Stimulated activated naive B cell treated with anti-CD40 and anti-IgM and Interleukin-4, amounts not matched to agents 10 μg/mL and 1 μg/mL and 100 μg/mL, for 72 hours (primary cell): ENCODE results near the gene HSF5.
"Not testable (repeated sequence)": the region's sequence is repeated elsewhere in the genome, so short reads cannot be mapped to it uniquely, and the experiment has no call there.

Source experiments
- ATAC-seq, 2 donors: fragments of 150-1000 bp; cut with Tn5 transposase; replicated peaks; 2 replicates each; pipeline ENCODE4 v1.10.0; 2021; ENCODE audit warnings: moderate library complexity in 1 of 2
- DNase-seq: peaks from one replicate; pipeline ENCODE4 v3.0.0; 2021
- H3K27ac Mint-ChIP-seq: one replicate; pipeline ENCODE4 v1.8.0; 2022; ENCODE audit warnings: mild to moderate bottlenecking, mixed read lengths
- H3K27me3 Mint-ChIP-seq, 2 donors: one replicate each; pipeline ENCODE4 v1.8.0; 2022; ENCODE audit warnings: mixed read lengths in 2 of 2
- H3K36me3 Mint-ChIP-seq, 2 donors: one replicate each; pipeline ENCODE4 v1.8.0; 2022; ENCODE audit warnings: mixed read lengths in 2 of 2, mild to moderate bottlenecking in 1 of 2
- H3K4me1 Mint-ChIP-seq, 2 donors: one replicate each; pipeline ENCODE4 v1.8.0; 2022; ENCODE audit warnings: mixed read lengths in 2 of 2, mild to moderate bottlenecking in 1 of 2
- H3K4me3 Mint-ChIP-seq, 2 donors: one replicate each; pipeline ENCODE4 v1.8.0; 2022; ENCODE audit warnings: mild to moderate bottlenecking in 2 of 2, mixed read lengths in 2 of 2, moderate library complexity in 1 of 2
- H3K9me3 Mint-ChIP-seq, 2 donors: one replicate each; pipeline ENCODE4 v1.8.0; 2022; ENCODE audit warnings: mixed read lengths in 2 of 2, mild to moderate bottlenecking in 1 of 2

HSF5 gene

GRCh38 chr17:58402679-58403078, 85.5 kb downstream of the HSF5 start:
- no peak overlapping the region for H3K27ac Mint-ChIP-seq
- no peak overlapping the region for H3K4me3 Mint-ChIP-seq
- DNase-seq (no peak), ATAC-seq (no peak)
- no peaks in the 10 kb centered on the region for H3K36me3 Mint-ChIP-seq
- no peaks in the 10 kb centered on the region for H3K9me3 Mint-ChIP-seq
- H3K27me3 Mint-ChIP-seq = no peaks in the 10 kb centered on the region
- no peaks in the 10 kb centered on the region for H3K4me1 Mint-ChIP-seq

GRCh38 chr17:58402047-58402446, 86.2 kb downstream of the HSF5 start:
- Mint-ChIP-seq H3K27me3 (no peaks in the 10 kb centered on the region), H3K36me3 (no peaks in the 10 kb centered on the region), H3K9me3 (no peaks in the 10 kb centered on the region), H3K4me1 (no peaks in the 10 kb centered on the region), H3K27ac (no peak overlapping the region), H3K4me3 (no peak overlapping the region)
- DNase-seq (no peak), ATAC-seq (no peak)

DNA sequence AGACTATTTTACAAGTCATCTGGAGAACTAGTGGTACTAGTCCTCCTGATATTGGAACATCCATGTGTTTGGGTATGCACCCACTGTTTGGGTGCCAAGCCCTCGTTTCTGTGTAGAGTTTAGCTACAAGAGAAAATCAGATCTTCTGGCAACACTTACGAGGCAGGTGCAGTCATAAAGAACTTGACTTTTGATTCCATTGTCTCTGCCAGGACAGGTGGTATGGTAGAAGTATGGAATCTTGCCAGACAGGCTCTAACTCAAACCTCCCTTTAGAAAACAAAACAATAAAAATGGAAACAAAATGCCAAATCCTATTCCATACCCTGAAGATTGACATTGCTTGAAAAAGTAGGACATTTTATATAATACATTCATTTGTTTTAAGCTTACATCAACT, 86.9 kb downstream of the HSF5 start:
- ATAC-seq (no peak), DNase-seq (no peak)
- no peaks in the 10 kb centered on the region for H3K4me1 Mint-ChIP-seq
- no peak overlapping the region for H3K4me3 Mint-ChIP-seq
- H3K9me3 Mint-ChIP-seq = no peaks in the 10 kb centered on the region
- H3K36me3 Mint-ChIP-seq = peaks cover 0 to under 1% of the 10 kb centered on the region in 2 donors
- no peaks in the 10 kb centered on the region for H3K27me3 Mint-ChIP-seq
- H3K27ac Mint-ChIP-seq = no peak overlapping the region

GRCh38 chr17:58400826-58401225, 87.4 kb downstream of the HSF5 start:
- Mint-ChIP-seq H3K4me1 (no peaks in the 10 kb centered on the region), H3K4me3 (no peak overlapping the region), H3K27ac (no peak overlapping the region), H3K27me3 (no peaks in the 10 kb centered on the region), H3K9me3 (no peaks in the 10 kb centered on the region), H3K36me3 (peaks cover 1 to 4% of the 10 kb centered on the region in 2 donors)
- ATAC-seq (no peak), DNase-seq (no peak)

GRCh38 chr17:58399974-58400373, 88.2 kb downstream of the HSF5 start:
- Mint-ChIP-seq H3K27me3 (no peaks in the 10 kb centered on the region), H3K27ac (no peak overlapping the region), H3K4me3 (no peak overlapping the region), H3K9me3 (no peaks in the 10 kb centered on the region), H3K36me3 (peaks cover 1 to 4% of the 10 kb centered on the region in 2 donors), H3K4me1 (no peaks in the 10 kb centered on the region)
- no peak for DNase-seq
- no peak for ATAC-seq

GRCh38 chr17:58398574-58399266, 89.5 kb downstream of the HSF5 start:
- H3K27me3 Mint-ChIP-seq = no peaks in the 10 kb centered on the region
- no peak overlapping the region for H3K4me3 Mint-ChIP-seq
- no peaks in the 10 kb centered on the region for H3K4me1 Mint-ChIP-seq
- H3K36me3 Mint-ChIP-seq = peaks cover 1 to 4% of the 10 kb centered on the region in 2 donors
- no peak overlapping the region for H3K27ac Mint-ChIP-seq
- ATAC-seq = no peak
- DNase-seq = no peak
- no peaks in the 10 kb centered on the region for H3K9me3 Mint-ChIP-seq

DNA sequence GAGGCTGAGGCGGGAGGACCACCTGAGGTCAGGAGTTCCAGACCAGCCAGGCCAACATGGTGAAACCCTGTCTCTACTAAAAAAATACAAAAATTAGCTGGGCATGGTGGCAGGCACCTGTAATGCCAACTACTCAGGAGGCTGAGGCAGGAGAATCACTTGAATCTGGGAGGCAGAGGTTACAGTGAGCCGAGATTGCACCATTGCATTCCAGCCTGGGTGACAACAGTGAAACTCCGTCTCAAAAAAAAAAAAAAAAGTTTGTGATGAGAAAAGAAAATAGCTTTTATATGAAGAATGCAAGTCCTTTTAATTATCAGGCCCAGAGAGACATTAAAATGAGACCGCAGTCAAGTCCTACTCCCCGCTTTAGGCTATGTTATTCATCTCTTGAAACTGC, 90.8 kb downstream of the HSF5 start:
- not testable (repeated sequence) for H3K4me3 Mint-ChIP-seq, H3K4me1 Mint-ChIP-seq, DNase-seq, H3K36me3 Mint-ChIP-seq, H3K27me3 Mint-ChIP-seq, H3K9me3 Mint-ChIP-seq, H3K27ac Mint-ChIP-seq, ATAC-seq

GRCh38 chr17:58396173-58396572, 92.0 kb downstream of the HSF5 start:
- Mint-ChIP-seq H3K36me3 (peaks cover 5 to 8% of the 10 kb centered on the region in 2 donors), H3K27ac (no peak overlapping the region), H3K4me3 (no peak overlapping the region), H3K4me1 (no peaks in the 10 kb centered on the region), H3K27me3 (no peaks in the 10 kb centered on the region), H3K9me3 (no peaks in the 10 kb centered on the region)
- DNase-seq = no peak
- ATAC-seq = no peak

- DNase-seq = no peak
Measured at GRCh38 chr17:58394534-58395223, 93.5 kb downstream of the HSF5 start.

GRCh38 chr17:58391302-58391984, 96.8 kb downstream of the HSF5 start:
- Mint-ChIP-seq H3K4me1 (no peaks in the 10 kb centered on the region), H3K27me3 (no peaks in the 10 kb centered on the region), H3K27ac (no peak overlapping the region), H3K9me3 (no peaks in the 10 kb centered on the region), H3K4me3 (no peak overlapping the region), H3K36me3 (peaks cover 9 to 10% of the 10 kb centered on the region in 2 donors)
- ATAC-seq (no peak), DNase-seq (no peak)

More at GRCh38 chr17:58394534-58395223, 93.5 kb downstream of the HSF5 start:
- no peak for ATAC-seq
- Mint-ChIP-seq H3K36me3 (peaks cover 5 to 8% of the 10 kb centered on the region in 2 donors), H3K4me3 (no peak overlapping the region), H3K27ac (no peak overlapping the region), H3K4me1 (no peaks in the 10 kb centered on the region), H3K9me3 (no peaks in the 10 kb centered on the region), H3K27me3 (no peaks in the 10 kb centered on the region)

GRCh38 chr17:58390884-58391283, 97.3 kb downstream of the HSF5 start:
- no peaks in the 10 kb centered on the region for H3K9me3 Mint-ChIP-seq
- H3K36me3 Mint-ChIP-seq = peaks cover 8% of the 10 kb centered on the region in 2 donors
- no peaks in the 10 kb centered on the region for H3K27me3 Mint-ChIP-seq
- DNase-seq (no peak), ATAC-seq (no peak)
- H3K4me1 Mint-ChIP-seq = no peaks in the 10 kb centered on the region
- no peak overlapping the region for H3K4me3 Mint-ChIP-seq
- no peak overlapping the region for H3K27ac Mint-ChIP-seq

GRCh38 chr17:58388302-58389190, 99.7 kb downstream of the HSF5 start:
- H3K4me3 Mint-ChIP-seq = no peak overlapping the region
- no peaks in the 10 kb centered on the region for H3K9me3 Mint-ChIP-seq
- H3K36me3 Mint-ChIP-seq = peaks cover 8% of the 10 kb centered on the region in 2 donors
- no peak overlapping the region for H3K27ac Mint-ChIP-seq
- no peak for DNase-seq
- no peaks in the 10 kb centered on the region for H3K27me3 Mint-ChIP-seq
- H3K4me1 Mint-ChIP-seq = peaks cover 2 to 18% of the 10 kb centered on the region in 2 donors
- ATAC-seq = no peak

DNA sequence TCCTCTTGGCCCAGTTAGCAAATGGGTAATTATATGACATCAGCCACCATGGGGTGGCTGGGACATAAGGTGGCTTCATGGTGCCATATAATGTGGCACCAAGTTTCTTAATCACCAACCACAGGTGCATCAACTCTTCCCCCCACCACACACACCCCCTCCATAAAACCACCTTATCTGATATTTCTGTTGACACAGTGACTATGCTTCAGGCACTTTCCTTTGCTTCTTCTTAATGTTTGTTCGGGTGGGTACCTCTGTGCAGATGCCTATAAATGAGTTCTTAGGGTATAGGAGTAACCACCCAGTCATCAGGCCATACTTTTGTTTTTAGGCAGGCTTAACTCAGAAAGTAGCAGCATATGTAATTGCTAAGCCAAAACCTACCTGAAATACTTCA, 100.4 kb downstream of the HSF5 start:
- DNase-seq = no peak
- Mint-ChIP-seq H3K27me3 (no peaks in the 10 kb centered on the region), H3K4me3 (no peak overlapping the region), H3K9me3 (no peaks in the 10 kb centered on the region), H3K36me3 (peaks cover 8% of the 10 kb centered on the region in 2 donors), H3K4me1 (peaks cover 3 to 20% of the 10 kb centered on the region in 2 donors), H3K27ac (no peak overlapping the region)
- no peak for ATAC-seq

GRCh38 chr17:58386708-58387107, 101.5 kb downstream of the HSF5 start:
- Mint-ChIP-seq H3K36me3 (peaks cover 4 to 5% of the 10 kb centered on the region in 2 donors), H3K4me1 (peaks cover 14 to 31% of the 10 kb centered on the region in 2 donors), H3K4me3 (no peak overlapping the region), H3K27ac (no peak overlapping the region), H3K9me3 (no peaks in the 10 kb centered on the region), H3K27me3 (no peaks in the 10 kb centered on the region)
- no peak for DNase-seq
- no peak for ATAC-seq
